ENCODE data around the gene LRP3.

GRCh38 chr19:33217881-33218280 lies 23.8 kb downstream of the LRP3 start:
- TF ChIP-seq EZH2 (IDR thresholded peaks at IDR 0.05; ENCODE audit: low read length, unreplicated experiment) = no peak
- no peak for TF ChIP-seq CTCF (conservative IDR thresholded peaks at IDR 0.05; ENCODE audit: low read depth, low read length)
- no peak for TF ChIP-seq EZH2phosphoT487 (IDR thresholded peaks at IDR 0.05; ENCODE audit: borderline replicate concordance, low read length)
